Osteoblast (primary cell): ENCODE data around the gene SH2D7. TPM values are rescaled to one million over a fixed set of nuclear protein-coding genes. Genes with fewer than 3 reads are reported as not detected.
A peak's percentile ranks its signal among the peaks of the same experiment; 100 is the strongest.

ENCODE experiments used
- DNase-seq: peaks from one replicate; pipeline ENCODE4 v3.0.0; 2011; ENCODE audit warnings: low spot score, mixed read lengths; ENCODE audit not compliant: insufficient read length; ENCODE audit errors: missing footprints
- H2AFZ ChIP-seq: 2 replicates; pipeline ENCODE4 v1.6.0; 2011; ENCODE audit warnings: mild to moderate bottlenecking, low read length
- H3K27ac ChIP-seq: 2 replicates; pipeline ENCODE4 v1.5.1; 2011; ENCODE audit warnings: mild to moderate bottlenecking, low read depth, low read length, moderate library complexity
- H3K27me3 ChIP-seq: 2 replicates; pipeline ENCODE4 v1.6.0; 2012; ENCODE audit warnings: mild to moderate bottlenecking, control low read depth, inconsistent platforms, low read length, moderate library complexity; ENCODE audit not compliant: insufficient read depth
- H3K36me3 ChIP-seq: 2 replicates; pipeline ENCODE4 v1.5.1; 2011; ENCODE audit warnings: mild to moderate bottlenecking, low read length, control low read depth, moderate library complexity; ENCODE audit not compliant: insufficient read depth
- H3K4me1 ChIP-seq: 2 replicates; pipeline ENCODE4 v1.5.1; 2011; ENCODE audit warnings: mild to moderate bottlenecking, low read length, control low read depth, moderate library complexity; ENCODE audit not compliant: insufficient read depth
- H3K4me2 ChIP-seq: 2 replicates; pipeline ENCODE4 v1.6.0; 2011; ENCODE audit warnings: mild to moderate bottlenecking, low read length; ENCODE audit not compliant: insufficient read depth
- H3K4me3 ChIP-seq: fragments of 200-600 bp; sonication (generic); 3 replicates; pipeline ENCODE4 v1.5.1; 2012; ENCODE audit warnings: mild to moderate bottlenecking, low read length, inconsistent platforms; ENCODE audit not compliant: insufficient read depth
- H3K79me2 ChIP-seq: 2 replicates; pipeline ENCODE4 v1.6.0; 2012; ENCODE audit warnings: mild to moderate bottlenecking, low read length, control low read depth, inconsistent platforms; ENCODE audit not compliant: insufficient read depth
- H3K9me3 ChIP-seq: 2 replicates; pipeline ENCODE4 v1.5.1; 2011; ENCODE audit warnings: low read depth, low read length, control low read depth
- H4K20me1 ChIP-seq: 2 replicates; pipeline ENCODE4 v1.6.0; 2012; ENCODE audit warnings: mild to moderate bottlenecking, low read length, control low read depth; ENCODE audit not compliant: insufficient read depth
- total RNA-seq: library from RNA; depleted of rRNA; stranded (reverse); fragments of >200 nt; gene quantifications from 2 replicates; pipeline ENCODE4 v1.2.3, GENCODE V29; 2012
- TF ChIP-seq, protein P1 (sequence below): IDR thresholded peaks from 2 replicates; pipeline ENCODE4 v1.5.1; 2011; ENCODE audit warnings: mild to moderate bottlenecking, low read depth, low read length, moderate library complexity; ENCODE audit errors: extremely low read depth

The SH2D7 gene
- total RNA-seq, 1 donor, result not detected

DNA sequence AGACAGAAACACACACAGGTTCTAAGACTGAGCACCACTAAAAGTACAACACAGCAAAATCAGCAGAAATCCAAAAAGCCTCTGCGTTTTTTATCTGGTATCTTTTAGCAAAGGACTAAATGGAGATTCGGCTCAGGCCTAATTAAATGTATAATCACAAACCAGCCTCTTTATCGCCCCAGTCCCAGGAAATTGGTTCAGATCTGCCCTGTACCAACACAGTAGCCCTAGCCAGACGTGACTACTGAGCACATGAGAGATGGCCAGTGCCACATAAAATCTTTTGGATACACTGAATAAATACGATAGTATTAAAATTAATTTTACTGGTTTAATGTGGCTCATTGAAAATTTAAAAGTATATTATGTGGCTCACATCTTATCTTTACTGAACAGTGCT, 34.6 kb upstream of the SH2D7 start:
- no peak overlapping the region for H2AFZ ChIP-seq

GRCh38 chr15:78058401-78058935, 33.9 kb upstream of the SH2D7 start:
- Histone ChIP-seq H3K79me2 (peaks cover 95% of the 10 kb centered on the region), H4K20me1 (peaks cover 4% of the 10 kb centered on the region), H3K27me3 (no peaks in the 10 kb centered on the region), H3K27ac (peak overlapping the region; percentile 37), H2AFZ (no peak overlapping the region), H3K4me2 (no peak overlapping the region), H3K9me3 (no peaks in the 10 kb centered on the region), H3K36me3 (peaks cover 3% of the 10 kb centered on the region), H3K4me1 (peaks cover 46% of the 10 kb centered on the region), H3K4me3 (no peak overlapping the region)
- DNase-seq, result no peak
- TF ChIP-seq, protein P1, sequence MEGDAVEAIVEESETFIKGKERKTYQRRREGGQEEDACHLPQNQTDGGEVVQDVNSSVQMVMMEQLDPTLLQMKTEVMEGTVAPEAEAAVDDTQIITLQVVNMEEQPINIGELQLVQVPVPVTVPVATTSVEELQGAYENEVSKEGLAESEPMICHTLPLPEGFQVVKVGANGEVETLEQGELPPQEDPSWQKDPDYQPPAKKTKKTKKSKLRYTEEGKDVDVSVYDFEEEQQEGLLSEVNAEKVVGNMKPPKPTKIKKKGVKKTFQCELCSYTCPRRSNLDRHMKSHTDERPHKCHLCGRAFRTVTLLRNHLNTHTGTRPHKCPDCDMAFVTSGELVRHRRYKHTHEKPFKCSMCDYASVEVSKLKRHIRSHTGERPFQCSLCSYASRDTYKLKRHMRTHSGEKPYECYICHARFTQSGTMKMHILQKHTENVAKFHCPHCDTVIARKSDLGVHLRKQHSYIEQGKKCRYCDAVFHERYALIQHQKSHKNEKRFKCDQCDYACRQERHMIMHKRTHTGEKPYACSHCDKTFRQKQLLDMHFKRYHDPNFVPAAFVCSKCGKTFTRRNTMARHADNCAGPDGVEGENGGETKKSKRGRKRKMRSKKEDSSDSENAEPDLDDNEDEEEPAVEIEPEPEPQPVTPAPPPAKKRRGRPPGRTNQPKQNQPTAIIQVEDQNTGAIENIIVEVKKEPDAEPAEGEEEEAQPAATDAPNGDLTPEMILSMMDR, result no peak

More for the DNA sequence above, 34.6 kb upstream of the SH2D7 start:
- TF ChIP-seq, protein P1, result no peak
- Histone ChIP-seq H4K20me1 (peaks cover 4% of the 10 kb centered on the region), H3K79me2 (peaks cover 95% of the 10 kb centered on the region), H3K4me2 (no peak overlapping the region), H3K9me3 (no peaks in the 10 kb centered on the region), H3K27ac (peak overlapping the region; percentile 82), H3K36me3 (peaks cover 9% of the 10 kb centered on the region), H3K27me3 (no peaks in the 10 kb centered on the region), H3K4me3 (no peak overlapping the region), H3K4me1 (peaks cover 40% of the 10 kb centered on the region)
- DNase-seq, result no peak

GRCh38 chr15:78059110-78059839, 33.1 kb upstream of the SH2D7 start:
- Histone ChIP-seq H3K4me2 (no peak overlapping the region), H2AFZ (no peak overlapping the region), H3K9me3 (no peaks in the 10 kb centered on the region), H3K27ac (peak overlapping the region; percentile 37), H3K4me1 (peaks cover 54% of the 10 kb centered on the region), H3K4me3 (no peak overlapping the region), H3K36me3 (no peaks in the 10 kb centered on the region), H4K20me1 (peaks cover 4% of the 10 kb centered on the region), H3K27me3 (no peaks in the 10 kb centered on the region), H3K79me2 (peaks cover 95% of the 10 kb centered on the region)
- TF ChIP-seq, protein P1, result no peak
- DNase-seq, result peak; percentile 34

GRCh38 chr15:78060232-78060631, 32.1 kb upstream of the SH2D7 start:
- Histone ChIP-seq H2AFZ (no peak overlapping the region), H3K36me3 (no peaks in the 10 kb centered on the region), H3K4me1 (peaks cover 64% of the 10 kb centered on the region), H3K79me2 (peaks cover 85% of the 10 kb centered on the region), H3K27ac (no peak overlapping the region), H4K20me1 (peaks cover 4% of the 10 kb centered on the region), H3K27me3 (no peaks in the 10 kb centered on the region), H3K4me2 (no peak overlapping the region), H3K4me3 (no peak overlapping the region), H3K9me3 (no peaks in the 10 kb centered on the region)
- no peak for DNase-seq
- TF ChIP-seq, protein P1, result no peak
